ENCODE data around the gene ANXA8L1.
"Not testable (repeated sequence)": the region's sequence is repeated elsewhere in the genome, so short reads cannot be mapped to it uniquely, and the experiment has no call there.

DNA sequence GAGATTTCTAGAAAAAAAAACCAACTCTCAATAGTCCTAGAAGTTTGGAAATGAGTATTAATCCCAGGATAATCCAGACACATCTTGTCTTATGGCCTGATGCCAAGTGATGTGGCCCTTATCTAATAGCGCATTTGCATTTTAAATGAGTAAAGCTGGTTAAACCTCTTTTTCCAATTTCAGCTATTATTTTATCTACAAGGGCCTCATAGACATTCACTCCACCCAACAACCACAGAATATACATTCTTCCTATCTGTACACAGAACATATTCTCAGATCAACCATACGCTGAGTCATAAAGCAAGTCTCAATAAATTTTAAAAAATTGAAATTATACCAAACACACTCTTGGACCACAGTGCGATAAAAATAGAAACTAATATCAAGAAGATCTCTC is 34.0 kb downstream of the ANXA8L1 start:
- TF ChIP-seq, protein P1, sequence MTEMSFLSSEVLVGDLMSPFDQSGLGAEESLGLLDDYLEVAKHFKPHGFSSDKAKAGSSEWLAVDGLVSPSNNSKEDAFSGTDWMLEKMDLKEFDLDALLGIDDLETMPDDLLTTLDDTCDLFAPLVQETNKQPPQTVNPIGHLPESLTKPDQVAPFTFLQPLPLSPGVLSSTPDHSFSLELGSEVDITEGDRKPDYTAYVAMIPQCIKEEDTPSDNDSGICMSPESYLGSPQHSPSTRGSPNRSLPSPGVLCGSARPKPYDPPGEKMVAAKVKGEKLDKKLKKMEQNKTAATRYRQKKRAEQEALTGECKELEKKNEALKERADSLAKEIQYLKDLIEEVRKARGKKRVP (CRISPR knock-in tag; IDR thresholded peaks at IDR 0.05) = not testable (repeated sequence)
- TF ChIP-seq SNRNP70 (IDR thresholded peaks at IDR 0.05; ENCODE audit: low read depth, low read length); EP300 (IDR thresholded peaks at IDR 0.05; ENCODE audit: low read depth in 2 of 2, low read length in 2 of 2); EP300 (CRISPR knock-in tag; IDR thresholded peaks at IDR 0.05; ENCODE audit: borderline replicate concordance); MXD4 (CRISPR knock-in tag; IDR thresholded peaks at IDR 0.05); ZNF644 (CRISPR knock-in tag; IDR thresholded peaks at IDR 0.05; ENCODE audit: low read depth); FOXC1 (CRISPR knock-in tag; IDR thresholded peaks at IDR 0.05; ENCODE audit: borderline replicate concordance); ZIK1 (CRISPR knock-in tag; IDR thresholded peaks at IDR 0.05; ENCODE audit: borderline replicate concordance, low read depth): not testable (repeated sequence)
- TF ChIP-seq, protein P2, sequence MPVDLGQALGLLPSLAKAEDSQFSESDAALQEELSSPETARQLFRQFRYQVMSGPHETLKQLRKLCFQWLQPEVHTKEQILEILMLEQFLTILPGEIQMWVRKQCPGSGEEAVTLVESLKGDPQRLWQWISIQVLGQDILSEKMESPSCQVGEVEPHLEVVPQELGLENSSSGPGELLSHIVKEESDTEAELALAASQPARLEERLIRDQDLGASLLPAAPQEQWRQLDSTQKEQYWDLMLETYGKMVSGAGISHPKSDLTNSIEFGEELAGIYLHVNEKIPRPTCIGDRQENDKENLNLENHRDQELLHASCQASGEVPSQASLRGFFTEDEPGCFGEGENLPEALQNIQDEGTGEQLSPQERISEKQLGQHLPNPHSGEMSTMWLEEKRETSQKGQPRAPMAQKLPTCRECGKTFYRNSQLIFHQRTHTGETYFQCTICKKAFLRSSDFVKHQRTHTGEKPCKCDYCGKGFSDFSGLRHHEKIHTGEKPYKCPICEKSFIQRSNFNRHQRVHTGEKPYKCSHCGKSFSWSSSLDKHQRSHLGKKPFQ (CRISPR knock-in tag; IDR thresholded peaks at IDR 0.05; ENCODE audit: insufficient replicate concordance) = not testable (repeated sequence)

All from HepG2 (cell line).